Transverse colon (tissue), 4 donors: ENCODE data around the gene ZNF737. TPM values are rescaled to one million over a fixed set of nuclear protein-coding genes. Genes with fewer than 3 reads are reported as not detected.
"Not testable (repeated sequence)": the region's sequence is repeated elsewhere in the genome, so short reads cannot be mapped to it uniquely, and the experiment has no call there.

Source experiments
- DNase-seq: peaks from one replicate; pipeline ENCODE4 v3.0.0-alpha.2; 2019
- H3K27ac ChIP-seq, 4 donors: fragments of 200-600 bp; sonication (generic); 2 replicates each; pipeline ENCODE4 v1.5.1; 2016 to 2018; ENCODE audit warnings: inconsistent platforms in 4 of 4
- H3K27me3 ChIP-seq: fragments of 200-600 bp; sonication (generic); 2 replicates; pipeline ENCODE4 v1.5.1; 2017; ENCODE audit warnings: inconsistent platforms
- H3K36me3 ChIP-seq, 4 donors: fragments of 200-600 bp; sonication (generic); 2 replicates each; pipeline ENCODE4 v1.5.1; 2017 to 2019; ENCODE audit warnings: inconsistent platforms in 4 of 4
- H3K4me1 ChIP-seq, 4 donors: fragments of 200-600 bp; sonication (generic); 2 replicates each; pipeline ENCODE4 v1.5.1; 2017 to 2020; ENCODE audit warnings: inconsistent platforms in 4 of 4
- H3K4me3 ChIP-seq, 4 donors: fragments of 200-600 bp; sonication (generic); 1 replicate in 1 of 4; 2 replicates in 3 of 4; pipeline versions ENCODE4 v1.5.1 to v1.6.1; 2017 to 2019; ENCODE audit warnings: inconsistent platforms in 4 of 4
- H3K9me3 ChIP-seq, 2 donors: fragments of 200-600 bp; sonication (generic); 2 replicates each; pipeline ENCODE4 v1.5.1; 2017 to 2019; ENCODE audit warnings: inconsistent platforms in 2 of 2
- CTCF ChIP-seq, 5 experiments: fragments of 200-600 bp in 3 of 5; fragments of 450-650 bp in 2 of 5; sonication (generic) in 3 of 5; IDR thresholded peaks; 1 replicate in 2 of 5; 2 replicates in 3 of 5; pipeline ENCODE4 v1.5.1; 2016 to 2017; ENCODE audit warnings: antibody characterized with exemption in 5 of 5, inconsistent platforms in 3 of 5, mild to moderate bottlenecking in 2 of 5, moderate library complexity in 1 of 5
- EP300 ChIP-seq: sonication (generic); formaldehyde crosslinking; IDR thresholded peaks from one replicate; pipeline ENCODE4 v1.6.1; 2017; ENCODE audit warnings: antibody characterized with exemption, low read depth
- POLR2A ChIP-seq: fragments of 450-650 bp; IDR thresholded peaks from one replicate; pipeline ENCODE4 v1.6.1; 2016; ENCODE audit warnings: antibody characterized with exemption, mild to moderate bottlenecking, moderate library complexity
- POLR2AphosphoS5 ChIP-seq, 3 donors: sonication (generic); formaldehyde crosslinking; IDR thresholded peaks; one replicate each; pipeline ENCODE4 v1.6.1; 2016; ENCODE audit warnings: antibody characterized with exemption in 3 of 3
- WGBS, 2 donors: methylation state at CpG; one replicate each; pipeline ENCODE4 v1.1.5; 2018; ENCODE audit warnings: low coverage in 1 of 2; 5-methylcytosine and 5-hydroxymethylcytosine counted together
- in situ Hi-C, 4 donors: fragments of 200-750 bp; cut with MboI; loops; one replicate each; pipeline versions ENCODE4 v1.15.0 to v1.15.1; 2017; ENCODE audit warnings: low sequenced_read_pairs in 3 of 4, low pct_ligation_motif_present in 1 of 4, low pct_unique_long_range_greater_than_20kb in 1 of 4
- intact Hi-C: fragments of 100-400 bp; cut with DNase I; formaldehyde crosslinking; loops from one replicate; pipeline ENCODE4 v1.15.1; 2023; ENCODE audit warnings: low total_unique reads
- total RNA-seq, 4 donors: library from RNA; depleted of rRNA; stranded (reverse); fragments of >200 nt; gene quantifications; one replicate each; pipeline ENCODE4 v1.1.0, GENCODE V29; 2016

Gene ZNF737
- 10 to 100 TPM in 3 of 4 donors, 1 to 10 TPM in 1; 5.6 to 16.4 (median 13.6) TPM for total RNA-seq

- peak; percentile 64 to 77 (median 72) for TF ChIP-seq POLR2AphosphoS5 (IDR thresholded peaks at IDR 0.05)
- TF ChIP-seq CTCF (IDR thresholded peaks at IDR 0.05), result peak; percentile 24 to 52 (median 32)
- no peak for TF ChIP-seq EP300
- peak; percentile 80 for TF ChIP-seq POLR2A
- in situ Hi-C loops, result no loop called here
- no peaks in the 10 kb centered on the region for H3K27me3 ChIP-seq
- H3K4me3 ChIP-seq, result peak within 1 kb of the TSS; percentile 46 to 76 (median 58)
- peak within 1 kb of the TSS; percentile 86 to 89 (median 88) for H3K27ac ChIP-seq
- H3K9me3 ChIP-seq, result peaks cover 13 to 14% of the 10 kb centered on the region in 2 donors
- DNase-seq, result peak; percentile 95
- 0 to 2% methylated on average over 1 to 22 of the region's 28 CpGs for WGBS, 2 donors
- peaks cover 0 to 17% (median 6%) of the 10 kb centered on the region in 4 donors for H3K4me1 ChIP-seq
- peaks cover 0 to 34% (median 5%) of the 10 kb centered on the region in 4 donors for H3K36me3 ChIP-seq
- intact Hi-C loops, result no loop called here
Measured at GRCh38 chr19:20565321-20566018, at the start of gene ZNF737. Gene ZNF737 (minus strand): TSS chr19:20565781. CDS start chr19:20565640, 141 bp downstream.

- H3K4me3 ChIP-seq, H3K27ac ChIP-seq, intact Hi-C loops, H3K27me3 ChIP-seq, DNase-seq, H3K36me3 ChIP-seq, H3K4me1 ChIP-seq: not testable (repeated sequence)
- in situ Hi-C loops, result loop anchor here in 1 of 4 donors (5.0 kb wide), 1 partner anchor 87 kb away; no protein-coding TSS in a partner anchor
- peaks cover 1 to 23% of the 10 kb centered on the region in 2 donors for H3K9me3 ChIP-seq
- WGBS, 2 donors, result 76% methylated on average over 4 of the region's 4 CpGs; no CpG with 5 or more reads in 1 of the 2 donors
Measured at GRCh38 chr19:20614971-20615370, 49.4 kb upstream of the ZNF737 start.

- Histone ChIP-seq H3K36me3 (no peaks in the 10 kb centered on the region), H3K4me1 (no peaks in the 10 kb centered on the region), H3K27ac (peak overlapping the region in 1 of 4 donors; percentile 55), H3K27me3 (no peaks in the 10 kb centered on the region), H3K4me3 (peak overlapping the region in 1 of 4 donors; percentile 5), H3K9me3 (peaks cover 4 to 25% of the 10 kb centered on the region in 2 donors)
- in situ Hi-C loops, result no loop called here
- TF ChIP-seq POLR2A (no peak), EP300 (no peak), CTCF (IDR thresholded peaks at IDR 0.05) (no peak), POLR2AphosphoS5 (IDR thresholded peaks at IDR 0.05) (no peak)
- WGBS, 2 donors, result 37 to 41% methylated on average over 4 to 5 of the region's 5 CpGs
- DNase-seq, result no peak
- intact Hi-C loops, result no loop called here
Measured at GRCh38 chr19:20612711-20613316, 47.2 kb upstream of the ZNF737 start.

GRCh38 chr19:20611866-20612265 is 46.3 kb upstream of the ZNF737 start:
- intact Hi-C loops, result no loop called here
- no peak for DNase-seq
- Histone ChIP-seq H3K27ac (peak overlapping the region in 1 of 4 donors; percentile 55), H3K9me3 (peaks cover 4 to 16% of the 10 kb centered on the region in 2 donors), H3K4me1 (no peaks in the 10 kb centered on the region), H3K27me3 (no peaks in the 10 kb centered on the region), H3K36me3 (no peaks in the 10 kb centered on the region), H3K4me3 (no peak overlapping the region)
- WGBS, 2 donors, result 47 to 83% methylated on average over 2 to 6 of the region's 6 CpGs
- in situ Hi-C loops, result no loop called here
- TF ChIP-seq POLR2AphosphoS5 (IDR thresholded peaks at IDR 0.05) (no peak), EP300 (no peak), POLR2A (no peak), CTCF (IDR thresholded peaks at IDR 0.05) (no peak)
